GM12864 (cell line): ENCODE measurements around the gene POLR2E.

ENCODE experiments used
- DNase-seq: peaks from one replicate; pipeline ENCODE4 v3.0.0-alpha.2; 2011; ENCODE audit warnings: low read depth
- H3K4me3 ChIP-seq: 2 replicates; pipeline ENCODE4 v1.5.1; 2011; ENCODE audit warnings: mild to moderate bottlenecking, low read depth, low read length, control low read depth
- CTCF ChIP-seq: IDR thresholded peaks from 2 replicates; pipeline ENCODE4 v1.5.1; 2011; ENCODE audit warnings: low read depth, mild to moderate bottlenecking, moderate library complexity, low read length, control low read depth, inconsistent platforms; ENCODE audit errors: missing control alignments

The POLR2E gene

GRCh38 chr19:1113986-1114483 is 18.9 kb upstream of the POLR2E start:
- no peak overlapping the region for H3K4me3 ChIP-seq
- no peak for TF ChIP-seq CTCF
- DNase-seq: no peak

DNA sequence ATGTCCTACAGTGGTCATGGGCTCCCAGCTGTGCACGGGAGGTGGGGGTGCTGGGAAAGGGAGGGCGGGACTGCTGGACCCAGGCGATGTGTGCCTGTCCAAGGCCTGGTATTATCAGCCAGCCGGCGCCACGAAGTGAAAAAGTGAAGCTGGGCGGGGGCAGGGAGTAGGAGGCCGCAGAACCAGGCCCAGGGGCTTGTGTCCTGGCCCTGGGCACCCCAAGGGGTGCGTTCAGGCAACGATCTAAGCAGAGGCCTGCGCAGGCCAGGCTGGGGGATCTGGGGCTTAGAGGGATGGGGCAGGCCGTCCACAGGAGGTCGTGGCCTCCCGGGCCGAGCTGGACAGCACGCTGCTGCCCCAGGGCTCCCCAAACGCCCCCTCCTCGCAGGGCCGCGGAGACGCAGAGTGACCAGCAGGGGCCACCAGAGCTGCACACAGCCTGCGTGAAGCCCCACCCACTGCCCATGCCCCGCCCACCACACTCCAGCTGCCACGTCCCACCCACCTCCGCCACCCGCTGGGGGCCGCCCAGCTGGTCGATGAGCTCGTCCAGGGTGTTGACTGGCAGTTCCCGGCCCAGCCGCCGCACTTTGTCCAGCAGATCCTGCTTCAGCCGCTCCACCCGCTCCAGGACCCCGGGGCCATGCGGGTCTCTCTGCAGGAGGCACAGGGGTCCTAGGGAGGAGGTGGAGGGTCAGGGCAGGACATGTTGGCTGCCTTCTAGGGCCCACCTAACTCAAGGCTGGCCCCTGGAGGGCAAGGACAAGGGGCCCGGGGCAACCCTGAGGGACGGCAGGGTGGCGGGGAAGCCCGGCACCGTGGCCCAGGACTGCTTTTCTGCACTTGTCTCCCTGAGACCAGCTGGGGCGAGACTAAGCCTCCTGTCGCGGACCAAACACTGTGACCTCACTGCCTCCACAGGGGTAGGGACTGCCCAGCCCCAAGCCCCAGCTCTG is 18.1 kb upstream of the POLR2E start:
- DNase-seq: peak; percentile 56
- TF ChIP-seq CTCF: peak; percentile 84
- no peak overlapping the region for H3K4me3 ChIP-seq

DNA sequence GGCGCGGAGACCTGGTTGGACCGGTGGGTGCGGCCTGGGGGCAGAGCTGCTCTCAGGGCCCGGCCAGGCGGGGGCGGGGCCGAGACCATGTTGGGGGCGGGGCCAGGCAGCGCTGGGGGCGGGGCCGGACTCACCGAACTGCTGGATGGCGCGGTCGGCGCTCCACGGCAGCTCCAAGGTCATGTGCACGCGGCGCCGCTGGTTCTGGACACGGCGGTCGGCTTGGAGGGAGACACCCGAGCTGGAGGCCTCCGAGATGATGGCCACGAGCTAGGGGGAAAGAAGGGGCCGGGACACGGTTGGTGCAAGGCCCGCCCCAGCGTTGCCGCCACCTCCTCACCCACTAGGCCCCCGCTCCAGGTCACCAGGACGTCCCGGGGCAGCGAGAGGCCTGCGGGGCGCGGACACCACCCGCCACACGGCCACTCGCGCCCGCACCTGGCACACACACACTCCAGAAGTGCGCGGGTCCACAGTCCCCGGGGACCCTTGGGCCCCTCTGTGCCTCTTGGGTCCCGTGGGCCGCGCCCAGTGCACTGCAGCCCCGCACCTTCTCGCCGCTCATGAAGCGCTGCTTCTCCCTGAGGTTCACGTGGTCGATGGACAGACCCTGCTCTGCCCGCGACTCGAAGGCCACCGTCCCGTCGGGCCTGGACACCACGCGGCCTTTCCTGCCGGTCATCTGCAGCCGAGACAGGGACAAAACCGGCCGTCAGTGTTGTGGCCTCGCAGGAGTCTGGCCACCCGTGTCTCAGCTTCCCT is 17.3 kb upstream of the POLR2E start:
- no peak overlapping the region for H3K4me3 ChIP-seq
- DNase-seq: no peak
- TF ChIP-seq CTCF: no peak

GRCh38 chr19:1111641-1112267 is 16.6 kb upstream of the POLR2E start:
- H3K4me3 ChIP-seq: no peak overlapping the region
- no peak for DNase-seq
- TF ChIP-seq CTCF: no peak

- TF ChIP-seq CTCF: no peak
- no peak overlapping the region for H3K4me3 ChIP-seq
- DNase-seq: no peak
Measured at GRCh38 chr19:1110809-1111640, 15.8 kb upstream of the POLR2E start.
